MM.1S (cell line): ENCODE measurements around the gene CACNG6.

Experiments
- DNase-seq: peaks from one replicate; pipeline ENCODE4 v3.0.0-alpha.2; 2015
- H2AFZ ChIP-seq: fragments of 300-600 bp; sonication (generic); 2 replicates; pipeline ENCODE4 v1.6.0; 2016; ENCODE audit warnings: antibody characterized with exemption, low read length
- H3F3A ChIP-seq: fragments of 300-600 bp; sonication (generic); 2 replicates; pipeline ENCODE4 v1.6.1; 2016; ENCODE audit warnings: mild to moderate bottlenecking, antibody characterized with exemption, low read length, moderate library complexity, mixed read lengths; ENCODE audit not compliant: insufficient read depth
- H3K27ac ChIP-seq: fragments of 300-600 bp; sonication (generic); 2 replicates; pipeline ENCODE4 v1.5.1; 2016; ENCODE audit warnings: mild to moderate bottlenecking, low read length
- H3K27me3 ChIP-seq: fragments of 300-600 bp; sonication (generic); replicated peaks from 2 replicates; pipeline ENCODE4 v1.6.0; 2016; ENCODE audit warnings: low read length; ENCODE audit not compliant: insufficient read depth
- H3K36me3 ChIP-seq: fragments of 300-600 bp; sonication (generic); replicated peaks from 2 replicates; pipeline ENCODE4 v1.6.1; 2016; ENCODE audit warnings: mild to moderate bottlenecking, low read length, mixed read lengths; ENCODE audit not compliant: insufficient read depth
- H3K4me1 ChIP-seq: fragments of 300-600 bp; sonication (generic); 2 replicates; pipeline ENCODE4 v1.6.1; 2016; ENCODE audit warnings: low read length, mixed read lengths
- H3K4me2 ChIP-seq: fragments of 300-600 bp; sonication (generic); 2 replicates; pipeline ENCODE4 v1.6.0; 2016; ENCODE audit warnings: low read depth, low read length
- H3K4me3 ChIP-seq: fragments of 300-600 bp; sonication (generic); 2 replicates; pipeline ENCODE4 v1.5.1; 2016; ENCODE audit warnings: low read length, mixed read lengths
- H3K79me2 ChIP-seq: fragments of 300-600 bp; sonication (generic); 2 replicates; pipeline ENCODE4 v1.6.1; 2016; ENCODE audit warnings: mixed run types, low read length, mixed read lengths
- H3K9ac ChIP-seq: fragments of 300-600 bp; sonication (generic); 2 replicates; pipeline ENCODE4 v1.6.1; 2016; ENCODE audit warnings: low read length, mixed read lengths
- H3K9me2 ChIP-seq: fragments of 300-600 bp; sonication (generic); replicated peaks from 2 replicates; pipeline ENCODE4 v1.6.1; 2016; ENCODE audit warnings: mild to moderate bottlenecking, low read length, mixed read lengths; ENCODE audit not compliant: insufficient read depth
- H3K9me3 ChIP-seq: fragments of 300-600 bp; sonication (generic); replicated peaks from 2 replicates; pipeline ENCODE4 v1.6.1; 2016; ENCODE audit warnings: mild to moderate bottlenecking, low read length, mixed read lengths; ENCODE audit not compliant: insufficient read depth
- H4K20me1 ChIP-seq: fragments of 300-600 bp; sonication (generic); 2 replicates; pipeline ENCODE4 v1.6.1; 2016; ENCODE audit warnings: mild to moderate bottlenecking, low read length, moderate library complexity, mixed read lengths; ENCODE audit not compliant: insufficient read depth
- CTCF ChIP-seq: fragments of 300-600 bp; sonication (generic); IDR thresholded peaks from 2 replicates; pipeline ENCODE4 v1.5.1; 2016; ENCODE audit warnings: antibody characterized with exemption, low read length, mixed read lengths
- EZH2 ChIP-seq: fragments of 300-600 bp; sonication (generic); optimal IDR thresholded peaks from 2 replicates; pipeline ENCODE3; 2017; ENCODE audit warnings: low read depth, mild to moderate bottlenecking, antibody characterized with exemption, low read length, mixed read lengths
- EZH2phosphoT487 ChIP-seq: fragments of 300-600 bp; sonication (generic); IDR thresholded peaks from 2 replicates; pipeline ENCODE4 v1.6.1; 2018; ENCODE audit warnings: antibody characterized with exemption, low read length

CACNG6 gene

DNA sequence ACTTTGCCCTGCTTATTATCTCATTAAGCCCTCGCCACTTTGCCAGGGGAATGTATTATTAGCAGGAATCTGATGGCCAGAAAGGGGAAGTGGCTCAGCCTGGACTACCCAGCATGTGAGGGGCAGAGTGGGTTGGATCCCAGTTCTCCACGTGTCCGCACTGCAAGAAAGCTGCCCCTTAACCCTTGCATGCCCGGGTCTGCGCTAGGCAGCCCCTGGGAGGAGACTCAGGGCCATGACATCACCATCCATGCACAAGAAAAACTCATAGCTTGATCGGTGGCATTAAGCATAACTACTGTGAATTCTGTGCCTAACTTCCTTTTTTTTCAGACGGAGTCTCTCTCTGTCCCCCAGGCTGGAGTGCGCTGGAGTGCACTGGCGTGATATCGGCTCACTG, 19.8 kb upstream of the CACNG6 start:
- peaks cover 14% of the 10 kb centered on the region for H3K27me3 ChIP-seq
- no peak overlapping the region for H3K4me3 ChIP-seq
- H3K9ac ChIP-seq, result no peak overlapping the region
- H2AFZ ChIP-seq, result no peak overlapping the region
- H3K79me2 ChIP-seq, result no peaks in the 10 kb centered on the region
- no peaks in the 10 kb centered on the region for H4K20me1 ChIP-seq
- no peaks in the 10 kb centered on the region for H3K4me1 ChIP-seq
- H3K4me2 ChIP-seq, result no peak overlapping the region
- no peak for DNase-seq
- H3K9me3 ChIP-seq, result no peaks in the 10 kb centered on the region
- TF ChIP-seq CTCF, result no peak
- TF ChIP-seq EZH2phosphoT487, result no peak
- TF ChIP-seq EZH2, result no peak
- no peak overlapping the region for H3K27ac ChIP-seq
- H3K36me3 ChIP-seq, result no peaks in the 10 kb centered on the region
- no peaks in the 10 kb centered on the region for H3K9me2 ChIP-seq
- no peaks in the 10 kb centered on the region for H3F3A ChIP-seq

- Histone ChIP-seq H3K9me3 (no peaks in the 10 kb centered on the region), H3K36me3 (no peaks in the 10 kb centered on the region), H3K9me2 (no peaks in the 10 kb centered on the region), H3K27ac (no peak overlapping the region), H3K79me2 (no peaks in the 10 kb centered on the region), H4K20me1 (no peaks in the 10 kb centered on the region), H3K4me1 (no peaks in the 10 kb centered on the region), H3K4me2 (no peak overlapping the region), H3F3A (no peaks in the 10 kb centered on the region), H3K9ac (no peak overlapping the region), H3K27me3 (no peaks in the 10 kb centered on the region; the same call in 1 of the 2 replicates), H3K4me3 (no peak overlapping the region), H2AFZ (no peak overlapping the region)
- TF ChIP-seq CTCF (no peak), EZH2 (no peak), EZH2phosphoT487 (no peak)
- peak; percentile 42 for DNase-seq
These were observed 13.9 kb upstream of the CACNG6 start for GRCh38 chr19:53977429-53977990.

- DNase-seq, result no peak
- Histone ChIP-seq H3K4me1 (no peaks in the 10 kb centered on the region), H3K27me3 (no peaks in the 10 kb centered on the region; the same call in 1 of the 2 replicates), H3K79me2 (no peaks in the 10 kb centered on the region), H3K9me2 (no peaks in the 10 kb centered on the region), H3K9me3 (no peaks in the 10 kb centered on the region), H3K9ac (no peak overlapping the region), H3K36me3 (no peaks in the 10 kb centered on the region), H3F3A (no peaks in the 10 kb centered on the region), H3K4me2 (no peak overlapping the region), H2AFZ (no peak overlapping the region), H3K27ac (no peak overlapping the region), H4K20me1 (no peaks in the 10 kb centered on the region), H3K4me3 (no peak overlapping the region)
- TF ChIP-seq EZH2, result no peak
- no peak for TF ChIP-seq CTCF
- TF ChIP-seq EZH2phosphoT487, result no peak
These were observed 13.3 kb upstream of the CACNG6 start for GRCh38 chr19:53977991-53978731.
